Lower leg skin (tissue), 4 donors: ENCODE data around the gene CTIF. TPM values are rescaled to one million over a fixed set of nuclear protein-coding genes. Genes with fewer than 3 reads are reported as not detected.

Experiments used
- DNase-seq, 2 donors: peaks; one replicate each; pipeline ENCODE4 v3.0.0-alpha.2; 2019; ENCODE audit warnings: low spot score in 2 of 2
- H3K4me3 ChIP-seq: fragments of 200-600 bp; sonication (generic); 2 replicates; pipeline ENCODE4 v1.5.1; 2017; ENCODE audit warnings: mild to moderate bottlenecking, low read depth; ENCODE audit not compliant: poor library complexity, severe bottlenecking
- CTCF ChIP-seq, 3 donors: fragments of 450-650 bp; IDR thresholded peaks; one replicate each; pipeline ENCODE4 v1.5.1; 2016; ENCODE audit warnings: antibody characterized with exemption in 3 of 3, mild to moderate bottlenecking in 3 of 3, moderate library complexity in 2 of 3
- POLR2A ChIP-seq, 2 donors: fragments of 450-650 bp; IDR thresholded peaks; one replicate each; pipeline ENCODE4 v1.6.1; 2016 to 2017; ENCODE audit warnings: antibody characterized with exemption in 2 of 2, mild to moderate bottlenecking in 1 of 2, moderate library complexity in 1 of 2
- WGBS, 2 donors: methylation state at CpG; one replicate each; pipeline ENCODE4 v1.1.5; 2018; 5-methylcytosine and 5-hydroxymethylcytosine counted together
- intact Hi-C: fragments of 100-400 bp; cut with DNase I; formaldehyde crosslinking; loops from one replicate; pipeline ENCODE4 v1.15.0; 2023; ENCODE audit warnings: low total_unique reads
- total RNA-seq, 4 donors: library from RNA; depleted of rRNA; stranded (reverse); fragments of >200 nt; gene quantifications; one replicate each; pipeline ENCODE4 v1.1.0, GENCODE V29; 2016

Gene CTIF
- total RNA-seq, 4 donors from 2014 or later, result 22.6 to 44.0 (median 30.2) TPM

GRCh38 chr18:48833701-48834412, 295.0 kb downstream of the CTIF start:
- intact Hi-C loops, result no loop called here
- TF ChIP-seq CTCF (IDR thresholded peaks at IDR 0.05) (no peak), POLR2A (IDR thresholded peaks at IDR 0.05) (no peak)
- DNase-seq, result peak in 1 of 2 donors; percentile 78
- WGBS, 2 donors, result 67 to 72% methylated on average over 13 of the region's 13 CpGs
- no peak overlapping the region for H3K4me3 ChIP-seq

- TF ChIP-seq CTCF (IDR thresholded peaks at IDR 0.05) (no peak), POLR2A (IDR thresholded peaks at IDR 0.05) (no peak)
- DNase-seq, result peak; percentile 75 to 95
- intact Hi-C loops, result no loop called here
- WGBS, 2 donors, result 49 to 51% methylated on average over 18 of the region's 18 CpGs
- no peak overlapping the region for H3K4me3 ChIP-seq
Observed at GRCh38 chr18:48834413-48835031, 295.7 kb downstream of the CTIF start.

GRCh38 chr18:48835119-48835518, 296.3 kb downstream of the CTIF start:
- intact Hi-C loops, result no loop called here
- peak in 1 of 2 donors; percentile 67 for DNase-seq
- no peak overlapping the region for H3K4me3 ChIP-seq
- no peak for TF ChIP-seq POLR2A (IDR thresholded peaks at IDR 0.05)
- TF ChIP-seq CTCF (IDR thresholded peaks at IDR 0.05), result no peak
- 78 to 88% methylated on average over 3 of the region's 3 CpGs for WGBS, 2 donors

- TF ChIP-seq CTCF (IDR thresholded peaks at IDR 0.05), result no peak
- no peak for TF ChIP-seq POLR2A (IDR thresholded peaks at IDR 0.05)
- intact Hi-C loops, result no loop called here
- WGBS, 2 donors, result 96 to 98% methylated on average over 3 of the region's 3 CpGs
- H3K4me3 ChIP-seq, result no peak overlapping the region
- DNase-seq, result no peak
Observed at GRCh38 chr18:48835745-48836170, 296.9 kb downstream of the CTIF start.

GRCh38 chr18:48836231-48836805, 297.5 kb downstream of the CTIF start:
- intact Hi-C loops, result no loop called here
- no peak for DNase-seq
- TF ChIP-seq POLR2A (IDR thresholded peaks at IDR 0.05) (no peak), CTCF (IDR thresholded peaks at IDR 0.05) (no peak)
- no peak overlapping the region for H3K4me3 ChIP-seq
- WGBS, 2 donors, result 88 to 97% methylated on average over 4 of the region's 4 CpGs
